WTC11 (cell line): ENCODE data around the gene CCDC12. TPM values are rescaled to one million over a fixed set of nuclear protein-coding genes. Genes with fewer than 3 reads are reported as not detected.

Experiments
- ATAC-seq: fragments of 200-7000 bp; cut with Tn5 transposase; 2 replicates; pipeline ENCODE4 v1.10.0; 2021; ENCODE audit warnings: mild to moderate bottlenecking, moderate library complexity
- CTCF ChIA-PET: fragments of 300-600 bp; sonication (Branson Sonifier 250); formaldehyde crosslinking; loops from one replicate; lab custom pipeline; 2021; ENCODE audit warnings: antibody characterized with exemption; lab: Charles Lee
- POLR2A ChIA-PET: fragments of 350-600 bp; sonication (Branson Sonifier 250); formaldehyde crosslinking; loops from one replicate; lab custom pipeline; 2021; ENCODE audit warnings: antibody characterized with exemption; lab: Charles Lee
- DNase-seq: peaks from one replicate; pipeline ENCODE4 v3.0.0; 2021; ENCODE audit warnings: low spot score
- H3K27ac Mint-ChIP-seq: 2 replicates; pipeline ENCODE4 v1.8.0; 2021; ENCODE audit warnings: mixed read lengths
- H3K27me3 Mint-ChIP-seq: 2 replicates; pipeline ENCODE4 v1.8.0; 2021; ENCODE audit warnings: low read depth, mild to moderate bottlenecking, moderate library complexity, mixed read lengths
- H3K36me3 Mint-ChIP-seq: 2 replicates; pipeline ENCODE4 v1.8.0; 2021; ENCODE audit warnings: mixed read lengths
- H3K4me1 Mint-ChIP-seq: 2 replicates; pipeline ENCODE4 v1.8.0; 2022; ENCODE audit warnings: mixed read lengths
- H3K4me3 Mint-ChIP-seq: 2 replicates; pipeline ENCODE4 v1.8.0; 2021; ENCODE audit warnings: mild to moderate bottlenecking, moderate library complexity, mixed read lengths
- H3K9me3 Mint-ChIP-seq: 2 replicates; pipeline ENCODE4 v1.8.0; 2021; ENCODE audit warnings: mixed read lengths
- ATF1 ChIP-seq: sonication (generic); formaldehyde crosslinking; IDR thresholded peaks from 2 replicates; pipeline ENCODE4 v1.8.1; 2023; ENCODE audit warnings: mild to moderate bottlenecking, moderate library complexity, missing genetic modification reagents
- CBFB ChIP-seq: sonication (generic); formaldehyde crosslinking; IDR thresholded peaks from 2 replicates; pipeline ENCODE4 v1.8.1; 2022; ENCODE audit warnings: mild to moderate bottlenecking, low read depth, missing genetic modification reagents
- CREB1 ChIP-seq: sonication (generic); formaldehyde crosslinking; IDR thresholded peaks from 2 replicates; pipeline ENCODE4 v1.8.0; 2023; ENCODE audit warnings: mild to moderate bottlenecking, missing genetic modification reagents
- EMX1 ChIP-seq: fragments of 250-450 bp; sonication (Bioruptor Pico); IDR thresholded peaks from 2 replicates; pipeline ENCODE4 v1.8.0; 2021; ENCODE audit warnings: mild to moderate bottlenecking
- KAT7 ChIP-seq: sonication (generic); formaldehyde crosslinking; IDR thresholded peaks from 2 replicates; pipeline ENCODE4 v1.8.1; 2023; ENCODE audit warnings: missing genetic modification reagents, mild to moderate bottlenecking, borderline replicate concordance
- MXD4 ChIP-seq: fragments of 250-450 bp; sonication (Bioruptor Pico); IDR thresholded peaks from 2 replicates; pipeline ENCODE4 v1.8.0; 2021; ENCODE audit warnings: mild to moderate bottlenecking, moderate library complexity, borderline replicate concordance
- MYBL2 ChIP-seq: sonication (generic); formaldehyde crosslinking; IDR thresholded peaks from 2 replicates; pipeline ENCODE4 v1.8.1; 2023; ENCODE audit warnings: mild to moderate bottlenecking, moderate library complexity, missing genetic modification reagents
- NFE2L1 ChIP-seq: sonication (generic); formaldehyde crosslinking; IDR thresholded peaks from 2 replicates; pipeline ENCODE4 v1.8.1; 2023; ENCODE audit warnings: missing genetic modification reagents
- NR3C1 ChIP-seq: sonication (generic); formaldehyde crosslinking; conservative IDR thresholded peaks from 2 replicates; pipeline ENCODE4 v1.8.1; 2023; ENCODE audit warnings: low read depth, mild to moderate bottlenecking, missing genetic modification reagents
- SMAD4 ChIP-seq: sonication (generic); formaldehyde crosslinking; IDR thresholded peaks from 2 replicates; pipeline ENCODE4 v1.8.0; 2022; ENCODE audit warnings: mild to moderate bottlenecking, missing genetic modification reagents
- ZNF263 ChIP-seq: sonication (generic); formaldehyde crosslinking; IDR thresholded peaks from 2 replicates; pipeline ENCODE4 v1.8.1; 2022; ENCODE audit warnings: low read depth, mild to moderate bottlenecking, moderate library complexity, missing genetic modification reagents
- ZNF317 ChIP-seq: sonication (generic); formaldehyde crosslinking; IDR thresholded peaks from 2 replicates; pipeline ENCODE4 v1.8.1; 2023; ENCODE audit warnings: low read depth, mild to moderate bottlenecking, moderate library complexity, missing genetic modification reagents, borderline replicate concordance
- ZNF671 ChIP-seq: fragments of 250-450 bp; sonication (Bioruptor Pico); IDR thresholded peaks from 2 replicates; pipeline ENCODE4 v1.8.0; 2021; ENCODE audit warnings: mild to moderate bottlenecking
- total RNA-seq: library from RNA; stranded (reverse); gene quantifications from 3 replicates; pipeline ENCODE4 v1.2.3, GENCODE V29; 2021
- TF ChIP-seq, protein P1 (sequence below): fragments of 250-450 bp; sonication (Bioruptor Pico); IDR thresholded peaks from 2 replicates; pipeline ENCODE4 v1.9.0; 2021; ENCODE audit warnings: moderate library complexity, mild to moderate bottlenecking, inconsistent platforms, borderline replicate concordance
- TF ChIP-seq, protein P2 (sequence below): fragments of 250-450 bp; sonication (Bioruptor Pico); IDR thresholded peaks from 2 replicates; pipeline ENCODE4 v1.9.0; 2021; ENCODE audit warnings: mild to moderate bottlenecking
- TF ChIP-seq, protein P3 (sequence below): sonication (generic); formaldehyde crosslinking; IDR thresholded peaks from 2 replicates; pipeline ENCODE4 v1.8.1; 2023; ENCODE audit warnings: mild to moderate bottlenecking, missing genetic modification reagents, borderline replicate concordance
- TF ChIP-seq, protein P4 (sequence below): sonication (generic); formaldehyde crosslinking; IDR thresholded peaks from 2 replicates; pipeline ENCODE4 v1.8.1; 2022; ENCODE audit warnings: missing genetic modification reagents, borderline replicate concordance
- TF ChIP-seq, protein P5 (sequence below): sonication (generic); formaldehyde crosslinking; conservative IDR thresholded peaks from 2 replicates; pipeline ENCODE4 v1.8.1; 2023; ENCODE audit warnings: mild to moderate bottlenecking, low read depth, missing genetic modification reagents, moderate library complexity
- TF ChIP-seq, protein P6 (sequence below): fragments of 200-600 bp; IDR thresholded peaks from 2 replicates; pipeline ENCODE4 v1.8.0; 2022; ENCODE audit warnings: antibody characterized with exemption
- TF ChIP-seq, protein P7 (sequence below): sonication (generic); formaldehyde crosslinking; IDR thresholded peaks from 2 replicates; pipeline ENCODE4 v1.8.1; 2022; ENCODE audit warnings: mild to moderate bottlenecking, moderate library complexity, missing genetic modification reagents

CCDC12 gene
- total RNA-seq, 1 experiment from 2014 or later: 59.1 TPM

DNA sequence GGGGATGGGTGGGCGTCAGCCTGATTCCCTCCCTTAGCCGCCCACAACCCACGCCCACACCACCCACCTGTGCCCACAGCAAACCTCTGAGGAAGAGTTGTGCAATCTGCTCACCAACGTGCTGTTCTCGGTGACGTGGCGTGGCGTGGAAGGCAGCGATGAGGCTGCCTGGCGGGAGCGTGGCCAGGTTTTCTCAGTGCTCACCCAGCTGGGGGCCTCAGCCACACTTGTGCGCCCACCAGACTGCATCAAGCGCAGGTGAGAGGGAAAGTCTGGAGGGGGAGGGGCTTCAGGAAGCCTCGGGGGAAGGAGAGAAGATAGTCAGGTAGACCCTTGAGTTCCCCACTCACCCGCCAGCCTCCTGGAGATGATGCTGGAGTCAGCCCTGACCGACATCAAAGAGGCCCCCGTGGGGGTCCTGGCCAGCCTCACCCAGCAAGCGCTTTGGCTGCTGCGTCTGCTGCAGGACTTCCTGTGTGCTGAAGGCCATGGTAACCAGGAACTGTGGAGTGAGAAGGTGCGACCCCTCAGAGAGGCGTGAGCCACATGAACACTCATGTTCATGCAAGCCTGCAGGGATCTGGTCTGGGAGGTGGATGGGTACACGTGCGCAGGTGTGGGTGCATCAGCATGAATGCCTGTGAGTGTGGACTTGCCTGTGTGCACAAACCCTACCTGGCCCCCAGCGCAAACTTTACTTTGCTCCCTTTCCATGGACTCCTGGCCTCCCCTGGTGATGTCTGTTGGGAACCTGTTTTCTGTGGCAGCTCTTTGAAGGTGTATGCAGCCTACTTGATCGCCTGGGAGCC, 24.6 kb upstream of the CCDC12 start:
- DNase-seq: no peak
- POLR2A ChIA-PET: interaction anchor here (1.0 kb wide), 1 partner anchor 22 kb away, joined by 3 read pairs; the partner anchor contains the start of gene NBEAL2

More for the DNA sequence above, 24.6 kb upstream of the CCDC12 start:
- H3K27me3 Mint-ChIP-seq: no peaks in the 10 kb centered on the region
- ATAC-seq: no peak
- TF ChIP-seq NR3C1 (no peak), EMX1 (no peak), ZNF263 (no peak), KAT7 (no peak), MXD4 (CRISPR knock-in tag) (no peak), CBFB (CRISPR knock-in tag) (no peak), MYBL2 (CRISPR knock-in tag) (no peak), ZNF317 (no peak), CREB1 (CRISPR knock-in tag) (no peak), NFE2L1 (CRISPR knock-in tag) (no peak), ZNF671 (CRISPR knock-in tag) (no peak), SMAD4 (CRISPR knock-in tag) (no peak), ATF1 (CRISPR knock-in tag) (no peak)
- TF ChIP-seq, protein P1, sequence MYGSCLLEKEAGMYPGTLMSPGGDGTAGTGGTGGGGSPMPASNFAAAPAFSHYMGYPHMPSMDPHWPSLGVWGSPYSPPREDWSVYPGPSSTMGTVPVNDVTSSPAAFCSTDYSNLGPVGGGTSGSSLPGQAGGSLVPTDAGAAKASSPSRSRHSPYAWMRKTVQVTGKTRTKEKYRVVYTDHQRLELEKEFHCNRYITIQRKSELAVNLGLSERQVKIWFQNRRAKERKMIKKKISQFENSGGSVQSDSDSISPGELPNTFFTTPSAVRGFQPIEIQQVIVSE (CRISPR knock-in tag): no peak
- TF ChIP-seq, protein P2, sequence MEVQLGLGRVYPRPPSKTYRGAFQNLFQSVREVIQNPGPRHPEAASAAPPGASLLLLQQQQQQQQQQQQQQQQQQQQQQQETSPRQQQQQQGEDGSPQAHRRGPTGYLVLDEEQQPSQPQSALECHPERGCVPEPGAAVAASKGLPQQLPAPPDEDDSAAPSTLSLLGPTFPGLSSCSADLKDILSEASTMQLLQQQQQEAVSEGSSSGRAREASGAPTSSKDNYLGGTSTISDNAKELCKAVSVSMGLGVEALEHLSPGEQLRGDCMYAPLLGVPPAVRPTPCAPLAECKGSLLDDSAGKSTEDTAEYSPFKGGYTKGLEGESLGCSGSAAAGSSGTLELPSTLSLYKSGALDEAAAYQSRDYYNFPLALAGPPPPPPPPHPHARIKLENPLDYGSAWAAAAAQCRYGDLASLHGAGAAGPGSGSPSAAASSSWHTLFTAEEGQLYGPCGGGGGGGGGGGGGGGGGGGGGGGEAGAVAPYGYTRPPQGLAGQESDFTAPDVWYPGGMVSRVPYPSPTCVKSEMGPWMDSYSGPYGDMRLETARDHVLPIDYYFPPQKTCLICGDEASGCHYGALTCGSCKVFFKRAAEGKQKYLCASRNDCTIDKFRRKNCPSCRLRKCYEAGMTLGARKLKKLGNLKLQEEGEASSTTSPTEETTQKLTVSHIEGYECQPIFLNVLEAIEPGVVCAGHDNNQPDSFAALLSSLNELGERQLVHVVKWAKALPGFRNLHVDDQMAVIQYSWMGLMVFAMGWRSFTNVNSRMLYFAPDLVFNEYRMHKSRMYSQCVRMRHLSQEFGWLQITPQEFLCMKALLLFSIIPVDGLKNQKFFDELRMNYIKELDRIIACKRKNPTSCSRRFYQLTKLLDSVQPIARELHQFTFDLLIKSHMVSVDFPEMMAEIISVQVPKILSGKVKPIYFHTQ (CRISPR knock-in tag): no peak
- TF ChIP-seq, protein P3, sequence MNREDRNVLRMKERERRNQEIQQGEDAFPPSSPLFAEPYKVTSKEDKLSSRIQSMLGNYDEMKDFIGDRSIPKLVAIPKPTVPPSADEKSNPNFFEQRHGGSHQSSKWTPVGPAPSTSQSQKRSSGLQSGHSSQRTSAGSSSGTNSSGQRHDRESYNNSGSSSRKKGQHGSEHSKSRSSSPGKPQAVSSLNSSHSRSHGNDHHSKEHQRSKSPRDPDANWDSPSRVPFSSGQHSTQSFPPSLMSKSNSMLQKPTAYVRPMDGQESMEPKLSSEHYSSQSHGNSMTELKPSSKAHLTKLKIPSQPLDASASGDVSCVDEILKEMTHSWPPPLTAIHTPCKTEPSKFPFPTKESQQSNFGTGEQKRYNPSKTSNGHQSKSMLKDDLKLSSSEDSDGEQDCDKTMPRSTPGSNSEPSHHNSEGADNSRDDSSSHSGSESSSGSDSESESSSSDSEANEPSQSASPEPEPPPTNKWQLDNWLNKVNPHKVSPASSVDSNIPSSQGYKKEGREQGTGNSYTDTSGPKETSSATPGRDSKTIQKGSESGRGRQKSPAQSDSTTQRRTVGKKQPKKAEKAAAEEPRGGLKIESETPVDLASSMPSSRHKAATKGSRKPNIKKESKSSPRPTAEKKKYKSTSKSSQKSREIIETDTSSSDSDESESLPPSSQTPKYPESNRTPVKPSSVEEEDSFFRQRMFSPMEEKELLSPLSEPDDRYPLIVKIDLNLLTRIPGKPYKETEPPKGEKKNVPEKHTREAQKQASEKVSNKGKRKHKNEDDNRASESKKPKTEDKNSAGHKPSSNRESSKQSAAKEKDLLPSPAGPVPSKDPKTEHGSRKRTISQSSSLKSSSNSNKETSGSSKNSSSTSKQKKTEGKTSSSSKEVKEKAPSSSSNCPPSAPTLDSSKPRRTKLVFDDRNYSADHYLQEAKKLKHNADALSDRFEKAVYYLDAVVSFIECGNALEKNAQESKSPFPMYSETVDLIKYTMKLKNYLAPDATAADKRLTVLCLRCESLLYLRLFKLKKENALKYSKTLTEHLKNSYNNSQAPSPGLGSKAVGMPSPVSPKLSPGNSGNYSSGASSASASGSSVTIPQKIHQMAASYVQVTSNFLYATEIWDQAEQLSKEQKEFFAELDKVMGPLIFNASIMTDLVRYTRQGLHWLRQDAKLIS: no peak
- TF ChIP-seq, protein P4, sequence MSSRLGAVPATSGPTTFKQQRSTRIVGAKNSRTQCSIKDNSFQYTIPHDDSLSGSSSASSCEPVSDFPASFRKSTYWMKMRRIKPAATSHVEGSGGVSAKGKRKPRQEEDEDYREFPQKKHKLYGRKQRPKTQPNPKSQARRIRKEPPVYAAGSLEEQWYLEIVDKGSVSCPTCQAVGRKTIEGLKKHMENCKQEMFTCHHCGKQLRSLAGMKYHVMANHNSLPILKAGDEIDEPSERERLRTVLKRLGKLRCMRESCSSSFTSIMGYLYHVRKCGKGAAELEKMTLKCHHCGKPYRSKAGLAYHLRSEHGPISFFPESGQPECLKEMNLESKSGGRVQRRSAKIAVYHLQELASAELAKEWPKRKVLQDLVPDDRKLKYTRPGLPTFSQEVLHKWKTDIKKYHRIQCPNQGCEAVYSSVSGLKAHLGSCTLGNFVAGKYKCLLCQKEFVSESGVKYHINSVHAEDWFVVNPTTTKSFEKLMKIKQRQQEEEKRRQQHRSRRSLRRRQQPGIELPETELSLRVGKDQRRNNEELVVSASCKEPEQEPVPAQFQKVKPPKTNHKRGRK (CRISPR knock-in tag): no peak
- TF ChIP-seq, protein P5, sequence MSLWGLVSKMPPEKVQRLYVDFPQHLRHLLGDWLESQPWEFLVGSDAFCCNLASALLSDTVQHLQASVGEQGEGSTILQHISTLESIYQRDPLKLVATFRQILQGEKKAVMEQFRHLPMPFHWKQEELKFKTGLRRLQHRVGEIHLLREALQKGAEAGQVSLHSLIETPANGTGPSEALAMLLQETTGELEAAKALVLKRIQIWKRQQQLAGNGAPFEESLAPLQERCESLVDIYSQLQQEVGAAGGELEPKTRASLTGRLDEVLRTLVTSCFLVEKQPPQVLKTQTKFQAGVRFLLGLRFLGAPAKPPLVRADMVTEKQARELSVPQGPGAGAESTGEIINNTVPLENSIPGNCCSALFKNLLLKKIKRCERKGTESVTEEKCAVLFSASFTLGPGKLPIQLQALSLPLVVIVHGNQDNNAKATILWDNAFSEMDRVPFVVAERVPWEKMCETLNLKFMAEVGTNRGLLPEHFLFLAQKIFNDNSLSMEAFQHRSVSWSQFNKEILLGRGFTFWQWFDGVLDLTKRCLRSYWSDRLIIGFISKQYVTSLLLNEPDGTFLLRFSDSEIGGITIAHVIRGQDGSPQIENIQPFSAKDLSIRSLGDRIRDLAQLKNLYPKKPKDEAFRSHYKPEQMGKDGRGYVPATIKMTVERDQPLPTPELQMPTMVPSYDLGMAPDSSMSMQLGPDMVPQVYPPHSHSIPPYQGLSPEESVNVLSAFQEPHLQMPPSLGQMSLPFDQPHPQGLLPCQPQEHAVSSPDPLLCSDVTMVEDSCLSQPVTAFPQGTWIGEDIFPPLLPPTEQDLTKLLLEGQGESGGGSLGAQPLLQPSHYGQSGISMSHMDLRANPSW: no peak
- TF ChIP-seq, protein P6, sequence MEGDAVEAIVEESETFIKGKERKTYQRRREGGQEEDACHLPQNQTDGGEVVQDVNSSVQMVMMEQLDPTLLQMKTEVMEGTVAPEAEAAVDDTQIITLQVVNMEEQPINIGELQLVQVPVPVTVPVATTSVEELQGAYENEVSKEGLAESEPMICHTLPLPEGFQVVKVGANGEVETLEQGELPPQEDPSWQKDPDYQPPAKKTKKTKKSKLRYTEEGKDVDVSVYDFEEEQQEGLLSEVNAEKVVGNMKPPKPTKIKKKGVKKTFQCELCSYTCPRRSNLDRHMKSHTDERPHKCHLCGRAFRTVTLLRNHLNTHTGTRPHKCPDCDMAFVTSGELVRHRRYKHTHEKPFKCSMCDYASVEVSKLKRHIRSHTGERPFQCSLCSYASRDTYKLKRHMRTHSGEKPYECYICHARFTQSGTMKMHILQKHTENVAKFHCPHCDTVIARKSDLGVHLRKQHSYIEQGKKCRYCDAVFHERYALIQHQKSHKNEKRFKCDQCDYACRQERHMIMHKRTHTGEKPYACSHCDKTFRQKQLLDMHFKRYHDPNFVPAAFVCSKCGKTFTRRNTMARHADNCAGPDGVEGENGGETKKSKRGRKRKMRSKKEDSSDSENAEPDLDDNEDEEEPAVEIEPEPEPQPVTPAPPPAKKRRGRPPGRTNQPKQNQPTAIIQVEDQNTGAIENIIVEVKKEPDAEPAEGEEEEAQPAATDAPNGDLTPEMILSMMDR: no peak
- TF ChIP-seq, protein P7, sequence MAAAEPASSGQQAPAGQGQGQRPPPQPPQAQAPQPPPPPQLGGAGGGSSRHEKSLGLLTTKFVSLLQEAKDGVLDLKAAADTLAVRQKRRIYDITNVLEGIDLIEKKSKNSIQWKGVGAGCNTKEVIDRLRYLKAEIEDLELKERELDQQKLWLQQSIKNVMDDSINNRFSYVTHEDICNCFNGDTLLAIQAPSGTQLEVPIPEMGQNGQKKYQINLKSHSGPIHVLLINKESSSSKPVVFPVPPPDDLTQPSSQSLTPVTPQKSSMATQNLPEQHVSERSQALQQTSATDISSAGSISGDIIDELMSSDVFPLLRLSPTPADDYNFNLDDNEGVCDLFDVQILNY (CRISPR knock-in tag): no peak
- H3K27ac Mint-ChIP-seq: no peak overlapping the region
- CTCF ChIA-PET: interaction anchor here (1.6 kb wide), 2 partner anchors 163 to 246 kb away, joined by 4 to 5 read pairs; partner anchors contain the start of gene SETD2
- H3K4me3 Mint-ChIP-seq: no peak overlapping the region
- peaks cover 3% of the 10 kb centered on the region for H3K4me1 Mint-ChIP-seq
- H3K9me3 Mint-ChIP-seq: no peaks in the 10 kb centered on the region
- peaks cover 20% of the 10 kb centered on the region; the same call in 1 of the 2 replicates for H3K36me3 Mint-ChIP-seq
